CD4-positive, alpha-beta T cell treated with Interleukin-21 for 1 hour (primary cell): ENCODE measurements around the gene SLC17A4.

Experiments
- DNase-seq: peaks from one replicate; pipeline ENCODE4 v3.0.0-alpha.2; 2020

SLC17A4 gene

DNA sequence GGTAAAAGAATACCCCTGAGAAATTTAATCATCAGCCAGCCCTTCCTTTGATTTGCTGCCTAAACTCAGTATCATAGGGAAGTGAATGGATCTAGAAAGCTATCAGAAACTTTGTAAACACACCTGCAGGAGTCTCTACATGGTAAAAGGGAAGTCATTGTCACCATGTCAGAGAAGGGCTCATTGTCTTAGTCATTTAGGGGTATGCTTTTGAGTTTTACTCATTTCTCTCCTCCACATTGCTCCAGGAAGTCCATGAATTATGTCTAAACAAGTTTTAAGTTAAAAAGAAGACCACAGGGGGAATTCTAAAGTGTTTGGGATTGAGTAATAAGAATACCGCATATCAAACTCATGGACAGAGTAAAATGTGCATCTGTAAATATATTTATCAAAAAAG is 74.8 kb downstream of the SLC17A4 start:
- DNase-seq = no peak

DNA sequence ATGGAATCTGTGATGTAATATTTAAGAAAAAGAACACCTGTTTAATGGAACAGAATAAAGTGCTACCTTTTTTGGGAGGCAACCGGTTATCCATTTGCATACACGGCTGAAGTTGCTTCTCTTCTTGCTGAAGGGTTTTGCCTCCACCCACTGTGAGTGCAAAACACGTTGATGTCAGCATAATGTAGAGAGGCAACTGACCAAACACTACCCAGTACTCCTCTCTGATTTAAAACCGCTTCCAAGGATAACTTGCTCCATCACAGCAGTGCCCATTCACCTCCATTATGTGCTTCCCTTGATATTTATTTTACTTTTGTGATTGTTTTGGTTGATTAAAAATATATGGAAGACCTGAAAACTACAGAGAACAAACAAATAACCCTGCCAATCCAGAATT is 75.9 kb downstream of the SLC17A4 start:
- no peak for DNase-seq
